ENCODE data around the gene EPB41L4A. TPM values are rescaled to one million over a fixed set of nuclear protein-coding genes. Genes with fewer than 3 reads are reported as not detected.
A peak's percentile ranks its signal among the peaks of the same experiment; 100 is the strongest.

Gene EPB41L4A
- total and polyA plus RNA-seq, 11 donors, result 6.4 to 34.5 (median 16.2) TPM

GRCh38 chr5:112374818-112375217 lies 44.3 kb downstream of the EPB41L4A start:
- Histone ChIP-seq H3K36me3 (no peaks in the 10 kb centered on the region), H3K4me3 (no peak overlapping the region), H3K27ac (no peak overlapping the region), H3K4me1 (peaks cover 0 to 59% (median 26%) of the 10 kb centered on the region in 12 donors), H3K27me3 (no peaks in the 10 kb centered on the region), H3K9me3 (no peaks in the 10 kb centered on the region)
- WGBS, 4 donors, result 56 to 70% (median 65%) methylated on average over 4 of the region's 4 CpGs
- TF ChIP-seq CTCF (IDR thresholded peaks at IDR 0.05) (no peak), POLR2A (IDR thresholded peaks at IDR 0.05) (no peak)
- intact Hi-C loops (cut with DNase I), result loop anchor here in 1 of 10 donors (5.0 kb wide), 1 partner anchor 32 kb away; no protein-coding TSS in a partner anchor
- DNase-seq, result no peak
- ATAC-seq, result peak in 1 of 4 donors; percentile 37

- Histone ChIP-seq H3K4me3 (no peak overlapping the region), H3K9me3 (no peaks in the 10 kb centered on the region), H3K4me1 (peaks cover 0 to 57% (median 25%) of the 10 kb centered on the region in 12 donors), H3K36me3 (no peaks in the 10 kb centered on the region), H3K27ac (no peak overlapping the region), H3K27me3 (no peaks in the 10 kb centered on the region)
- intact Hi-C loops (cut with DNase I), result loop anchor here in 1 of 10 donors (5.0 kb wide), 1 partner anchor 33 kb away; no protein-coding TSS in a partner anchor
- ATAC-seq (no peak), DNase-seq (no peak)
- TF ChIP-seq CTCF (IDR thresholded peaks at IDR 0.05) (no peak), POLR2A (IDR thresholded peaks at IDR 0.05) (no peak)
- WGBS, 4 donors, result 81 to 88% (median 86%) methylated on average over 5 of the region's 5 CpGs
Measured at GRCh38 chr5:112374356-112374755, 44.7 kb downstream of the EPB41L4A start.

- Histone ChIP-seq H3K27me3 (no peaks in the 10 kb centered on the region), H3K4me3 (no peak overlapping the region), H3K36me3 (no peaks in the 10 kb centered on the region), H3K9me3 (no peaks in the 10 kb centered on the region), H3K4me1 (peaks cover 0 to 57% (median 23%) of the 10 kb centered on the region in 12 donors), H3K27ac (no peak overlapping the region)
- ATAC-seq (no peak), DNase-seq (no peak)
- no peak for TF ChIP-seq CTCF (IDR thresholded peaks at IDR 0.05)
- TF ChIP-seq POLR2A (IDR thresholded peaks at IDR 0.05), result no peak
- intact Hi-C loops (cut with DNase I), result loop anchor here in 1 of 10 donors (5.0 kb wide), 1 partner anchor 33 kb away; no protein-coding TSS in a partner anchor
- WGBS, 4 donors, result 56 to 73% (median 66%) methylated on average over 2 of the region's 2 CpGs
Measured at GRCh38 chr5:112373885-112374284, 45.2 kb downstream of the EPB41L4A start.

- DNase-seq, result no peak
- Histone ChIP-seq H3K27me3 (no peaks in the 10 kb centered on the region), H3K4me1 (peaks cover 0 to 63% (median 25%) of the 10 kb centered on the region in 12 donors), H3K4me3 (no peak overlapping the region), H3K36me3 (no peaks in the 10 kb centered on the region), H3K27ac (no peak overlapping the region), H3K9me3 (no peaks in the 10 kb centered on the region)
- intact Hi-C loops (cut with DNase I), result loop anchor here in 1 of 10 donors (5.0 kb wide), 1 partner anchor 35 kb away; no protein-coding TSS in a partner anchor
- peak in 1 of 4 donors; percentile 38 for ATAC-seq
- TF ChIP-seq POLR2A (IDR thresholded peaks at IDR 0.05) (no peak), CTCF (IDR thresholded peaks at IDR 0.05) (no peak)
Measured at GRCh38 chr5:112372543-112372942, 46.5 kb downstream of the EPB41L4A start.
